GM21717 (cell line): Measurements from ENCODE around the gene CREB3L2.
"Not testable (repeated sequence)": the region's sequence is repeated elsewhere in the genome, so short reads cannot be mapped to it uniquely, and the experiment has no call there.

Experiments
- ATAC-seq: cut with Tn5 transposase; IDR thresholded peaks from one replicate; pipeline ENCODE4 v1.9.1; 2021; ENCODE audit warnings: mild to moderate bottlenecking, moderate library complexity; ENCODE audit not compliant: unreplicated experiment

Gene CREB3L2

GRCh38 chr7:138001529-138002095, at the start of gene CREB3L2:
CREB3L2 (minus strand) TSS chr7:138002086; CDS start chr7:138001705, 381 bp downstream.
- ATAC-seq, result peak; percentile 42

GRCh38 chr7:138049505-138050116, 47.7 kb upstream of the CREB3L2 start:
- no peak for ATAC-seq

- no peak for ATAC-seq
Measured at GRCh38 chr7:138047907-138048306, 46.0 kb upstream of the CREB3L2 start.

GRCh38 chr7:138044897-138045296, 43.0 kb upstream of the CREB3L2 start:
- ATAC-seq, result no peak

- ATAC-seq, result not testable (repeated sequence)
Measured at GRCh38 chr7:138040063-138040462, 38.2 kb upstream of the CREB3L2 start.

- no peak for ATAC-seq
Measured at GRCh38 chr7:138036135-138036534, 34.2 kb upstream of the CREB3L2 start.

GRCh38 chr7:138033241-138033640, 31.4 kb upstream of the CREB3L2 start:
- no peak for ATAC-seq

GRCh38 chr7:138032770-138033169, 30.9 kb upstream of the CREB3L2 start:
- ATAC-seq, result no peak

- peak; percentile 57 for ATAC-seq
Measured at GRCh38 chr7:138032186-138032585, 30.3 kb upstream of the CREB3L2 start.

GRCh38 chr7:138030679-138031351, 28.9 kb upstream of the CREB3L2 start:
- no peak for ATAC-seq

GRCh38 chr7:138029941-138030340, 28.1 kb upstream of the CREB3L2 start:
- ATAC-seq, result no peak

- ATAC-seq, result no peak
Measured at GRCh38 chr7:138029126-138029525, 27.2 kb upstream of the CREB3L2 start.

GRCh38 chr7:138027100-138027499, 25.2 kb upstream of the CREB3L2 start:
- ATAC-seq, result no peak

GRCh38 chr7:138025215-138026186, 23.6 kb upstream of the CREB3L2 start:
- ATAC-seq, result peak; percentile 35

GRCh38 chr7:138024765-138025164, 22.9 kb upstream of the CREB3L2 start:
- ATAC-seq, result no peak

- no peak for ATAC-seq
Measured at GRCh38 chr7:138024343-138024691, 22.4 kb upstream of the CREB3L2 start.

GRCh38 chr7:138023618-138024342, 21.9 kb upstream of the CREB3L2 start:
- peak; percentile 83 for ATAC-seq

GRCh38 chr7:138021889-138022288, 20.0 kb upstream of the CREB3L2 start:
- no peak for ATAC-seq

GRCh38 chr7:138017992-138018391, 16.1 kb upstream of the CREB3L2 start:
- no peak for ATAC-seq

- ATAC-seq, result no peak
Measured at GRCh38 chr7:138015096-138015495, 13.2 kb upstream of the CREB3L2 start.

GRCh38 chr7:138014686-138015085, 12.8 kb upstream of the CREB3L2 start:
- no peak for ATAC-seq
